Measurements from ENCODE around the gene MYH16.

DNA sequence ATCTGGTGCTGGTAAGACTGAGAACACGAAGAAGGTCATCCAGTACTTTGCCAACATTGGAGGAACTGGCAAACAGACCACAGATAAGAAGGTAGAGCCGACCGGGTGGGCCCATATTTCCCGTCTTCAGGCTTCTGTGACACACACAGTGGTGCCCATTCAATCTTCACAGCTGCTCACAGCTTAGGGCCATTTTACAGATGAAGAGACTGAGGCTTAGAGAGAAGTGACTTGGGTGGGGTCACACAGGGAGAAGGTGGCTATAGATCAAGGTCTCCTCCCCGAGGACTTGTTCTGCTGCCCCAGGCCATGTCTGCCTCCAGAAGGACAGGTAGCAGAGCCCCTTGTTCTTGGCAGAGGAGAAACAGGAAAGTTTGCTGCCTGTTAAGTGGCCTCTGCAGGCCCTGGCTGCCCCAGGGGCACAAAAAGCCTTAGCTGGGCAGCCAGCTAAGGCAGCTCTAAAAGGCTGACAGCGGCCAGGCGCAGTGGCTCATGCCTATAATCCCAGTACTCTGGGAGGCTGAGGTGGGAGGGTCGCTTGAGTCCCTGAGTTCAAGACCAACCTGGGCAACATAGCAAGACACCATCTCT, 22.6 kb upstream of the MYH16 start:
- no peak for TF ChIP-seq EZH2 (IDR thresholded peaks at IDR 0.05; ENCODE audit: insufficient read depth, poor library complexity, severe bottlenecking)
- no peak for TF ChIP-seq EZH2phosphoT487 (IDR thresholded peaks at IDR 0.05; ENCODE audit: insufficient read depth, low read depth)

Measured in GM23248 (cell line).